Measurements from ENCODE around the gene SHC3.

The SHC3 gene

GRCh38 chr9:88985616-88986015 is 193.0 kb downstream of the SHC3 start:
- no peak for DNase-seq (ENCODE audit: low spot score)

- no peak for DNase-seq (ENCODE audit: low spot score)
Observed at GRCh38 chr9:88984543-88984883, 194.1 kb downstream of the SHC3 start.

GRCh38 chr9:88983865-88984542 is 194.6 kb downstream of the SHC3 start:
- no peak for DNase-seq (ENCODE audit: low spot score)

- no peak for DNase-seq (ENCODE audit: low spot score)
Observed at GRCh38 chr9:88980740-88981203, 197.8 kb downstream of the SHC3 start.

GRCh38 chr9:88979791-88980190 is 198.8 kb downstream of the SHC3 start:
- DNase-seq (ENCODE audit: low spot score), result no peak

- DNase-seq (ENCODE audit: low spot score), result no peak
Observed at GRCh38 chr9:88979021-88979420, 199.6 kb downstream of the SHC3 start.

- no peak for DNase-seq (ENCODE audit: low spot score)
Observed at GRCh38 chr9:88978034-88978433, 200.6 kb downstream of the SHC3 start.

- DNase-seq (ENCODE audit: low spot score), result no peak
Observed at GRCh38 chr9:88976890-88977257, 201.7 kb downstream of the SHC3 start.

GRCh38 chr9:88975966-88976889 is 202.4 kb downstream of the SHC3 start:
- no peak for DNase-seq (ENCODE audit: low spot score)

GRCh38 chr9:88974641-88975040 is 204.0 kb downstream of the SHC3 start:
- DNase-seq (ENCODE audit: low spot score), result no peak

GRCh38 chr9:88973281-88974045 is 205.2 kb downstream of the SHC3 start:
- no peak for DNase-seq (ENCODE audit: low spot score)

- DNase-seq (ENCODE audit: low spot score), result no peak
Observed at GRCh38 chr9:88972401-88972800, 206.2 kb downstream of the SHC3 start.

- no peak for DNase-seq (ENCODE audit: low spot score)
Observed at GRCh38 chr9:88971131-88971960, 207.3 kb downstream of the SHC3 start.

- DNase-seq (ENCODE audit: low spot score), result no peak
Observed at GRCh38 chr9:88969646-88970373, 208.8 kb downstream of the SHC3 start.

- DNase-seq (ENCODE audit: low spot score), result no peak
Observed at GRCh38 chr9:88968799-88969198, 209.8 kb downstream of the SHC3 start.

GRCh38 chr9:88966894-88967676 is 211.5 kb downstream of the SHC3 start:
- no peak for DNase-seq (ENCODE audit: low spot score)

- DNase-seq (ENCODE audit: low spot score), result no peak
Observed at GRCh38 chr9:88965473-88965872, 213.1 kb downstream of the SHC3 start.

GRCh38 chr9:88960632-88961031 is 218.0 kb downstream of the SHC3 start:
- no peak for DNase-seq (ENCODE audit: low spot score)

GRCh38 chr9:88959727-88960469 is 218.7 kb downstream of the SHC3 start:
- no peak for DNase-seq (ENCODE audit: low spot score)

- no peak for DNase-seq (ENCODE audit: low spot score)
Observed at GRCh38 chr9:88957526-88957925, 221.1 kb downstream of the SHC3 start.
